Choroid plexus epithelial cell (primary cell): ENCODE results near the gene TNS1.
A peak's percentile ranks its signal among the peaks of the same experiment; 100 is the strongest.

Experiments used
- DNase-seq: peaks from one replicate; pipeline ENCODE4 v3.0.0-alpha.2; 2010; ENCODE audit warnings: low read depth
- H3K4me3 ChIP-seq: 2 replicates; pipeline ENCODE4 v1.5.1; 2011; ENCODE audit warnings: low read depth, mild to moderate bottlenecking, control low read depth, low read length, moderate library complexity
- CTCF ChIP-seq: conservative IDR thresholded peaks from 2 replicates; pipeline ENCODE4 v1.5.1; 2011; ENCODE audit warnings: low read depth, mild to moderate bottlenecking, control low read depth, inconsistent platforms, low read length, moderate library complexity

TNS1 gene

GRCh38 chr2:218005028-218005427 lies 2.2 kb upstream of the TNS1 start:
- no peak overlapping the region for H3K4me3 ChIP-seq
- DNase-seq, result no peak
- TF ChIP-seq CTCF, result no peak

- TF ChIP-seq CTCF, result no peak
- no peak overlapping the region for H3K4me3 ChIP-seq
- DNase-seq, result peak; percentile 73
Measured at GRCh38 chr2:218003981-218004419, 1.2 kb upstream of the TNS1 start.

GRCh38 chr2:218003281-218003944 lies 618 bp upstream of the TNS1 start:
- no peak for TF ChIP-seq CTCF
- no peak overlapping the region for H3K4me3 ChIP-seq
- DNase-seq, result no peak

DNA sequence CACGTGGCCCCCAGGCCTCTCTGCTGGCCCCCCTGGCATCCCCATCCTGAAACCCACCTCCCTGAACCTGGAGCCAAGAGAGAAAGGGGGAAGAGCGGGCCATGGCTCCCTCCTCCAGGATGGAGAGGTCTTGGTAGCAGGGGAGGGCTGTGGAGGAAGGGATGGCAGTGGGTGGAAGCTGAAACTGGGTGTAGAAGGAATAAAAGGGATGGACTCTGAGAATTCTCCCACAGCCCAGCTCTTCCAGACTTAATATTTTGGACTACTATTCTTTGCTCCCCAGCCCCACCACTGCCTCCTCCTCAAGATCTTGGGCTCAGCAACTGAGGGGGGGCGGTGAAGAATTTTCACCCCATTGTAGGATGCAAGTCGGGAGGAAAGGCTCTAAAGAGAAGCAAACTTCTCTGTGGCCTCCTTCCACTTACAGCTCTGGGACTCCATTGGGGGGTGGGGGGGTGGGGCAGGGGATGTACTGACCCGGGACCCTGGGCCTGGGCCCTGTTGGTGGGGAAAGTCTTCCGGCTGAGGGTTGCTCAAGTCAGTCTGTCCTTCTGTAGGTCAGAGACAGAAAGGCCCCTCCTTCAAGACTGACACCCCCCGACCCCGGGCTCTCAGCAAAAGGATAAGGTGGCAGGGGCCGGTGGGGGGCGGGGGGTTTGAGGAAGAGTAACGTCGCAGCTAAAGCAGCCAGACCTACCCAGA lies 501 bp downstream of the TNS1 start:
- peak overlapping the region; percentile 46 for H3K4me3 ChIP-seq
- DNase-seq, result no peak
- TF ChIP-seq CTCF, result no peak

DNA sequence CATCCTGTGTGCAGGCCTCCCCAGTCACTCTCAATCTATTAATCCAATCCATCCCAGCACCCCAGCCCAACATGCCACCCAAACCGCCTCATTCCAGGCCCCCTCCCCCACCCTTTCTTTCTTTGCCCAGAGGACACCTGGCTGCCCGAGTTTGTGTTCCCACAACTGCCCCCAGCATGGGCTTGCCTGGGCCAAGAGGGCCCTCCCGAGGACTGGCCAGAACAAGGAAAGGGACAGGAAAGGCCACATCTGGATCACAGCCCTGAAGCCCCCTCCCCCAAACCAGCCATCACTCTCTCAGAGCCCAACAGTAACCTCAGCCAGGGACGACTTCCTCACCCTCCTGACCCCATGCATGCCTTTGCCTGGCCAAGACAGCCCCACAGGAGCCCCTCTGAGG lies 1.2 kb downstream of the TNS1 start:
- peak overlapping the region; percentile 46 for H3K4me3 ChIP-seq
- no peak for DNase-seq
- TF ChIP-seq CTCF, result no peak

- DNase-seq, result peak; percentile 82
Measured at GRCh38 chr2:218000136-218000535, 2.7 kb downstream of the TNS1 start.

More at GRCh38 chr2:218000136-218000535, 2.7 kb downstream of the TNS1 start:
- H3K4me3 ChIP-seq, result no peak overlapping the region
- TF ChIP-seq CTCF, result no peak
